Measurements from ENCODE around the gene RYK.

DNA sequence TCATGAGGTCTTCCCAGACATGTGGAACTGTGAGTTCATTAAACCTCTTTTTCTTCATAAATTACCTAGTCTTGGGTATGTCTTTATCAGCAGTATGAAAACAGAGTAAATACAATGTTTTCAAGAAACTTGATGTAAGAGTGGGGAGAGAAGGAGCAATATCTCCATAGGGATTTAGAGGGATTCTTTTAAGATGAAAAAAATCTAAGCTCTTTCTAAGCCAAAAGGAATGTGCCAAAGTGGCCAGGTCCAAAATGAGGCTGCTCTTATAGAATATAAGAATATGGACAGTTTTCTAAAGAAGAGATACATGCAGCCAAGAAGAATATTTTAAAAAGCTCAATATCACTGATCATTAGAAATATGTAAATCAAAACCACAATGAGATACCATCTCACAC lies 23.9 kb upstream of the RYK start:
- no peak for TF ChIP-seq EZH2phosphoT487 (IDR thresholded peaks at IDR 0.05; ENCODE audit: borderline replicate concordance)
- TF ChIP-seq, protein P1, sequence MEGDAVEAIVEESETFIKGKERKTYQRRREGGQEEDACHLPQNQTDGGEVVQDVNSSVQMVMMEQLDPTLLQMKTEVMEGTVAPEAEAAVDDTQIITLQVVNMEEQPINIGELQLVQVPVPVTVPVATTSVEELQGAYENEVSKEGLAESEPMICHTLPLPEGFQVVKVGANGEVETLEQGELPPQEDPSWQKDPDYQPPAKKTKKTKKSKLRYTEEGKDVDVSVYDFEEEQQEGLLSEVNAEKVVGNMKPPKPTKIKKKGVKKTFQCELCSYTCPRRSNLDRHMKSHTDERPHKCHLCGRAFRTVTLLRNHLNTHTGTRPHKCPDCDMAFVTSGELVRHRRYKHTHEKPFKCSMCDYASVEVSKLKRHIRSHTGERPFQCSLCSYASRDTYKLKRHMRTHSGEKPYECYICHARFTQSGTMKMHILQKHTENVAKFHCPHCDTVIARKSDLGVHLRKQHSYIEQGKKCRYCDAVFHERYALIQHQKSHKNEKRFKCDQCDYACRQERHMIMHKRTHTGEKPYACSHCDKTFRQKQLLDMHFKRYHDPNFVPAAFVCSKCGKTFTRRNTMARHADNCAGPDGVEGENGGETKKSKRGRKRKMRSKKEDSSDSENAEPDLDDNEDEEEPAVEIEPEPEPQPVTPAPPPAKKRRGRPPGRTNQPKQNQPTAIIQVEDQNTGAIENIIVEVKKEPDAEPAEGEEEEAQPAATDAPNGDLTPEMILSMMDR (conservative IDR thresholded peaks at IDR 0.05; ENCODE audit: low read length): no peak

Measured in Loucy (cell line).